MCF 10A (cell line): ENCODE data around the gene DSTYK. TPM values are rescaled to one million over a fixed set of nuclear protein-coding genes. Genes with fewer than 3 reads are reported as not detected.

ENCODE experiments used
- BruUV-seq: library from RNA; stranded (reverse); fragments of 400-500 nt; replicated peaks from 2 replicates; lab custom pipeline; 2021; lab: Mats Ljungman, UMichigan
- CTCF ChIA-PET: fragments of 300-600 bp; sonication (Branson Sonifier 250); formaldehyde crosslinking; extraction: SDS; loops from one replicate; lab custom pipeline; 2021; ENCODE audit warnings: antibody characterized with exemption, inconsistent platforms; lab: Yijun Ruan, JAX
- POLR2A ChIA-PET: fragments of 300-600, 350-650 bp; sonication (Branson Sonifier 250); formaldehyde crosslinking; extraction: SDS; loops from one replicate; lab custom pipeline; 2020; ENCODE audit warnings: antibody characterized with exemption, inconsistent platforms; lab: Yijun Ruan, JAX
- DNase-seq: peaks from one replicate; pipeline ENCODE4 v3.0.0-alpha.2; 2018; ENCODE audit not compliant: unreplicated experiment
- H3K27ac Mint-ChIP-seq: one replicate; pipeline ENCODE4 v1.8.0; 2022; ENCODE audit warnings: mild to moderate bottlenecking, low read depth, mixed read lengths; ENCODE audit not compliant: unreplicated experiment
- H3K27me3 Mint-ChIP-seq: one replicate; pipeline ENCODE4 v1.8.0; 2022; ENCODE audit warnings: mixed read lengths; ENCODE audit not compliant: insufficient read depth, unreplicated experiment
- H3K36me3 Mint-ChIP-seq: one replicate; pipeline ENCODE4 v1.8.0; 2022; ENCODE audit warnings: mild to moderate bottlenecking, moderate library complexity, mixed read lengths; ENCODE audit not compliant: insufficient read depth, unreplicated experiment
- H3K4me1 Mint-ChIP-seq: one replicate; pipeline ENCODE4 v1.8.0; 2022; ENCODE audit warnings: mixed read lengths; ENCODE audit not compliant: insufficient read depth, unreplicated experiment
- H3K4me3 Mint-ChIP-seq: one replicate; pipeline ENCODE4 v1.8.0; 2022; ENCODE audit warnings: mild to moderate bottlenecking, moderate library complexity, mixed read lengths; ENCODE audit not compliant: unreplicated experiment
- H3K9me3 Mint-ChIP-seq: one replicate; pipeline ENCODE4 v1.8.0; 2022; ENCODE audit warnings: mixed read lengths; ENCODE audit not compliant: unreplicated experiment
- CTCF ChIP-seq: fragments of 200-600 bp; IDR thresholded peaks from one replicate; pipeline ENCODE4 v1.8.0; 2022; ENCODE audit warnings: antibody characterized with exemption, mild to moderate bottlenecking; ENCODE audit not compliant: unreplicated experiment
- intact Hi-C: fragments of 100-400 bp; cut with micrococcal nuclease; formaldehyde crosslinking; loops from 2 replicates; pipeline ENCODE4 v1.14.1; 2022
- total RNA-seq: library from RNA; stranded (reverse); gene quantifications from 2 replicates; pipeline ENCODE4 v1.2.3, GENCODE V29; 2022

DSTYK gene
- total RNA-seq, 1 experiment from 2014 or later: 18.4 TPM

DNA sequence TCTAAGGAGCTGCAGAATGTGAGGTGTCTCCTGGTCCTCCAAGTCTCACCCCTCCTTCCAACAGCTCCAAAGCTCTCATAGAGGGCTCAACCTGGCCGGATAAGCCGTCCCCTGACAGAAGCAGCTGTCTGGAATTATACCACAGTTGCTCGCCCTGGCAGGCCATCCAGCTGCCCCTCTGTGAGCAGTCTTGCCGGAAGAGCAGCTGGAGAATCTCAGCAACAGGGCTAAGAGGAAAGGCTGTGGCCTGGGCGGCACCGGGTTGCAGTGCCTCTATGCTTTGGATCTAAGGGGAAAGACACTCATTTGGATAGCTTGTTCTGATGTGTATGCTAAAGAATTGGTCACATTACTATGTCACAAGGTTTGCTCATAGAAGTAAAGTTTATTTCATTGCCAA is 28.6 kb upstream of the DSTYK start:
- no peak for DNase-seq
- no peaks in the 10 kb centered on the region for H3K4me1 Mint-ChIP-seq
- ChIA-PET POLR2A (interaction anchor here (0.7 to 2.2 kb wide), 3 partner anchors 14 to 36 kb away, joined by 3 to 8 read pairs (median 5); partner anchors contain the start of gene DSTYK), CTCF (interaction anchor here (0.6 to 13.6 kb wide), 8 partner anchors 9 to 1840 kb away, joined by 3 to 205 read pairs (median 4); no protein-coding TSS in a partner anchor)
- no peak overlapping the region for H3K27ac Mint-ChIP-seq
- no peak for TF ChIP-seq CTCF
- BruUV-seq: no TSS peak
- no peaks in the 10 kb centered on the region for H3K36me3 Mint-ChIP-seq
- H3K9me3 Mint-ChIP-seq: no peaks in the 10 kb centered on the region
- intact Hi-C loops: no loop called here
- peaks cover 15% of the 10 kb centered on the region for H3K27me3 Mint-ChIP-seq
- H3K4me3 Mint-ChIP-seq: no peak overlapping the region

DNA sequence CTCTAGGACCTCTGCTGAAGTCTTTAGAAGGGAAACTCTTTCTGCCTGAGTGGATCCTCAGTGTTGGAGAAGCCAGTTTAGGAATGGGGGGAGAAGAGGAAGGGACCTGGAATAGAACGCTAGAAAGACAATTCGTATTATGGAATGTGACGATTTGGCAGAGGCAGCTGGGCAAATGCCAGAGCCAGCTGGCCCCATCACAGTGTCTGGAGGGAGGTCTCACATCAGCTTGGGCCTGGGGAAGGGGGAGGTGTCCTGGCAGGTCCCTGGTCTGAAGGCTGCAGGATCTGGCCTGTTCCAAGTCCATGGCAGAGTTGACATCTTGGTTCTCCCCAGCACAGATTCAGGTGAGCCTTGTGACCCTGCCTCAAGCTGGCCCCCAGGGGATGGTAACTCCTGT is 27.6 kb upstream of the DSTYK start:
- CTCF ChIA-PET: interaction anchor here (0.5 to 13.6 kb wide), 11 partner anchors 9 to 250 kb away, joined by 3 to 205 read pairs (median 4); no protein-coding TSS in a partner anchor
- peaks cover 15% of the 10 kb centered on the region for H3K27me3 Mint-ChIP-seq
- no peak overlapping the region for H3K27ac Mint-ChIP-seq

DNA sequence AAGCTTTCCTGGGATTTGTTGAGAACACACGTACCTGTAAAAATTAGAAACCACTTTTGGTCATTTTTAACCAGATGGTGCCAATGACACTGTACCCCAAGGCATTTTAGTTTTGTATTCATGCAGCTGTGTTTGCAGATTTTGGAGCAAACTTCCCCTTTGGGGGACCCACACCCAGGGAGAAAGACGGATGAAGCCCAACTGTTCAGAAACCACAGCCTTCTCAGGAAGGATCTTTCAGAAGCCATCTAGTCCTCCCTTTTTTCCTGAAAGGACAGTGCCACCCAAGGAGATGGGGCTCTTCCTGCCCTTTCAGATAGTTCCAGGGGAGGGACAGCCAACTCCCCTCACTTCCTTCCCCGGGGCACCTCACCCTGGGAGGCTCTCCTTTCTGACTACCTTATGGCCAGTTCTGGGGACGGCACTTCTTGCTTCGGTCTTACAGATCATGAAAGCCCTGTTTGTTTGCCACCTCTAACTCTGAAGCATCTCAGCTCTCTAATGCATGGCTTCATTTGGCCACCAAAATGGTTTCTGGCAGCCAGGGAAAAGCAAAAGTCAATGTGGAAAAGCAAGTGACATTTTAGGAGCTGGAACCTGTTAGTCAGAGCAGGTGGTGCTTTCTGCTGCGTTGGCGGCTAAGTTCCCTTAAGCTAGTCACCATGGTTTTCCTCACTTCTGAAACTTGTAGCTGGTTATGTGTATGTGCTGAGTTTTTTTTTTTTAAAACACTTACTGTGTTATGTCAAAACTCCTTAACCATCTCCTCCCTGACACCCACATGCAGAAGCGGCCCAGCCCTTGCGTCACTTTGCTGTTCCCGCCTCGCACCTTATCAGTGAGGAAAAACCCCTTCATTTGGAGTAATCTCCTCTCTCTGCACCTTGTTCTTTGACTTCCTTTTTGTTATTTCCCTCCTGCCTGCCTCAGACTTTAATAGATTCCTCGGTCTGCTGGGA is 26.3 kb upstream of the DSTYK start:
- POLR2A ChIA-PET: interaction anchor here (1.0 to 2.2 kb wide), 2 partner anchors 13 to 26 kb away, joined by 4 to 5 read pairs; partner anchors contain the start of gene DSTYK
- no peaks in the 10 kb centered on the region for H3K9me3 Mint-ChIP-seq
- intact Hi-C loops: no loop called here

More for the DNA sequence above, 27.6 kb upstream of the DSTYK start:
- no peak for DNase-seq
- Mint-ChIP-seq H3K9me3 (no peaks in the 10 kb centered on the region), H3K4me1 (no peaks in the 10 kb centered on the region), H3K4me3 (no peak overlapping the region), H3K36me3 (no peaks in the 10 kb centered on the region)
- TF ChIP-seq CTCF: no peak
- POLR2A ChIA-PET: interaction anchor here (0.5 to 2.2 kb wide), 3 partner anchors 15 to 263 kb away, joined by 3 to 8 read pairs (median 5); partner anchors contain the start of gene DSTYK
- no TSS peak for BruUV-seq
- intact Hi-C loops: no loop called here

More for the DNA sequence above, 26.3 kb upstream of the DSTYK start:
- CTCF ChIA-PET: interaction anchor here (0.6 to 13.6 kb wide), 12 partner anchors 8 to 431 kb away, joined by 3 to 205 read pairs (median 4); no protein-coding TSS in a partner anchor
- DNase-seq: no peak
- Mint-ChIP-seq H3K4me1 (no peaks in the 10 kb centered on the region), H3K27me3 (peaks cover 15% of the 10 kb centered on the region), H3K27ac (no peak overlapping the region), H3K4me3 (no peak overlapping the region), H3K36me3 (no peaks in the 10 kb centered on the region)
- no TSS peak for BruUV-seq
- no peak for TF ChIP-seq CTCF
